GM13976 (cell line): ENCODE results near the gene ESD.
"Not testable (repeated sequence)": the region's sequence is repeated elsewhere in the genome, so short reads cannot be mapped to it uniquely, and the experiment has no call there.

ENCODE experiments used
- DNase-seq: peaks from one replicate; pipeline ENCODE4 v3.0.0; 2012; ENCODE audit warnings: low spot score
- in situ Hi-C: fragments of 300-500 bp; cut with MboI; formaldehyde crosslinking; loops from one replicate; pipeline ENCODE4 v1.12.0; 2022; ENCODE audit warnings: low sequenced_read_pairs, mixed read lengths, inconsistent platforms; ENCODE audit not compliant: unreplicated experiment
- TF ChIP-seq, protein P1 (sequence below): IDR thresholded peaks from 2 replicates; pipeline ENCODE4 v1.5.1; 2012; ENCODE audit warnings: borderline replicate concordance, mild to moderate bottlenecking; ENCODE audit not compliant: insufficient read depth; ENCODE audit errors: extremely low read depth, missing control alignments, control extremely low read depth

Gene ESD

DNA sequence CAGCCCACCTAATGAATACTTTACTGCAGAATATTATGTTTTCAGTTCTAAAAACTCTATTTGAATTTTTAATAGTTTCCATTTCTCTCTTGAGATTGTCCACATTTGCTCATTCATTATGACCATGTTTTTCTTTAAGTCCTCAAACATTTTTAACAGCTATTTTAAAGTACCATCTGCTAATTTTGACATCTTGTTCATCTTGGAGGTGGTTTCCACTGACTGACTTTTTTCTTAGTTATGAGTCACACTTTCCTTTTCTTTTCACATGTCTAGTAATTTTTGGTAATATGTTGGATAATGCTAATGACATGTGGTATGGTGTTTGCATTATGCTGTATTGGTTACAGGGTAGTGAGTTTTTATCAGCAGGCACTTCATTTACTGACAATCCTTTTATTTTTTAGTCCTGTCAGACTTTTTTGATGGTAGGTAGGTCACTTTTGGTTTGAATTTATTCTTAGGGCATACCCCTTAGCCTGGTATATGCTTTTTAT is 15.4 kb upstream of the ESD start:
- DNase-seq = no peak
- in situ Hi-C loops = no loop called here
- TF ChIP-seq, protein P1, sequence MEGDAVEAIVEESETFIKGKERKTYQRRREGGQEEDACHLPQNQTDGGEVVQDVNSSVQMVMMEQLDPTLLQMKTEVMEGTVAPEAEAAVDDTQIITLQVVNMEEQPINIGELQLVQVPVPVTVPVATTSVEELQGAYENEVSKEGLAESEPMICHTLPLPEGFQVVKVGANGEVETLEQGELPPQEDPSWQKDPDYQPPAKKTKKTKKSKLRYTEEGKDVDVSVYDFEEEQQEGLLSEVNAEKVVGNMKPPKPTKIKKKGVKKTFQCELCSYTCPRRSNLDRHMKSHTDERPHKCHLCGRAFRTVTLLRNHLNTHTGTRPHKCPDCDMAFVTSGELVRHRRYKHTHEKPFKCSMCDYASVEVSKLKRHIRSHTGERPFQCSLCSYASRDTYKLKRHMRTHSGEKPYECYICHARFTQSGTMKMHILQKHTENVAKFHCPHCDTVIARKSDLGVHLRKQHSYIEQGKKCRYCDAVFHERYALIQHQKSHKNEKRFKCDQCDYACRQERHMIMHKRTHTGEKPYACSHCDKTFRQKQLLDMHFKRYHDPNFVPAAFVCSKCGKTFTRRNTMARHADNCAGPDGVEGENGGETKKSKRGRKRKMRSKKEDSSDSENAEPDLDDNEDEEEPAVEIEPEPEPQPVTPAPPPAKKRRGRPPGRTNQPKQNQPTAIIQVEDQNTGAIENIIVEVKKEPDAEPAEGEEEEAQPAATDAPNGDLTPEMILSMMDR = no peak

DNA sequence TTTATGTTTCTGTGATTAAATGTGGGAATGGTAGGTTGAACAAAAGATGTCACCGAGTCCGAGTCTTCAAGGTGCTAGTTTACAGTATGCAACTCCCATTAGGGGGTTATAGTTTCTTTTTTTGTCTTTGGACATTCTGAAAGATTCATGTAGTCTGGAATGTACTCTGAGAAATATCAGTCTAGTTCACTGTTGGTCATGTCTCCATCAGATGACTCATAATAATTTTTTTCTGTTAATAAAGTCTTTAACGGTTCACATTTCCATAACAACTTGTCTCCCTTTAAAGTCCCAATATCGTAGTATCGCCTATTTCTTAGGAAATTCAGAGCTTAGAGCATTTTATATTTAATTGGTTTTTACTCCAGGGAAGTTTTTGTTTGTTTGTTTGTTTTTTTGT is 13.5 kb upstream of the ESD start:
- DNase-seq = no peak
- TF ChIP-seq, protein P1 = no peak
- in situ Hi-C loops = no loop called here

DNA sequence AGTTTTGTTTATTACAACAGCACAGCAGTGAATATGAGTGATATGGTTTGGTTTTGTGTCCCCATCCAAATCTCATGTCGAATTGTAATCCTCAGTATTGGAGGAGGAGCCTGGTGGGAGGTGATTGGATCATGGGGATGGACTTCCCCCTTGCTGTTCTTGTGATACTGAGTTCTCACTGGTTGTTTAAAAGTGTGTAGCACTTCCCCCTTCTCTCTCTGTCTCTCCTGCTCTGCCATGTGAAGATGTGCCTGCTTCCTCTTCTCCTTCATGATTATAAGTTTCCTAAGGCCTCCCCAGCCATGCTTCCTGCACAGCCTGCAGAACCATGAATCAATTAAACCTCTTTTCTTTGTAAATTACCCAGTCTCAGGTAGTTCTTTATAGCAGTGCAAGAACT is 8.0 kb upstream of the ESD start:
- DNase-seq, in situ Hi-C loops: not testable (repeated sequence)

DNA sequence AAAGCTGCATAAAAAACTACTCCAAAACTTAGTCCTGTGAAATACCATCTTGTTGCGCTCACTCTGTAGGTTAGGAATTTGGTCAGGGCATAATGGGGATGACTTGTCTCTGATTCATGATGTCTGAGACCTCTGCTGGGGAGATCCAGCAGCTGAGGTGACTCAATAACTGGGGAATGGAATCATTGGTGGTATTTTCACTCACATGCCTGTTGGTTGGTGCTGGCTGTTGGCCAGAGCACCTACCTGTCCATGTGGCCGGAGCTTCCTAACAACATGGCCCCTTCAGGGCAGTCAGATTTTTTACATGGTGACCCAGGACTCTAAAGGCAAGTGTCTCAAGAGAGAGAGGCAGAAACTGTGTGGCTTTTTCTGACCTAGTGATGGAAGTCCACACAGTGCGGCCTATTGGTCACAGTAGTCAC is 7.4 kb upstream of the ESD start:
- TF ChIP-seq, protein P1 = no peak
- no peak for DNase-seq
- in situ Hi-C loops = no loop called here

DNA sequence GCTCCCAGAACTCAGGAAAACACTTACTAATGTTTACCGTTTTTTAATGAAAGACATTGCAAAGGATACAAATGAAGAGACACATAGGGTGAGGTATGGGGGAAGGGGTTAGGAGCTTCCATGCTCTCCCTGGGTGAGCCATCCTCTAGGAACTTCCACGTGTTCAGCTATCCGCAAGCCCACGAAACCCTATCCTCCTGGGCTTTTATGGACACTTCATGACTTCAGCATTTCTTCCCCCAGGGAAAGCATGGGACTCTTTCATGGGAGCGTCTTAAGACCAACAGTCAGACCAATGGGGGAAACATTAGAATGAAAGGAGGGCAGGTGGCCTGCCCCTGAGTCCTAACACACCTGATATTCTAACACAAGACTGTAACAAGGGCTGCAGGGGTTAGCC is 6.6 kb upstream of the ESD start:
- TF ChIP-seq, protein P1 = no peak
- in situ Hi-C loops = no loop called here
- DNase-seq = no peak

DNA sequence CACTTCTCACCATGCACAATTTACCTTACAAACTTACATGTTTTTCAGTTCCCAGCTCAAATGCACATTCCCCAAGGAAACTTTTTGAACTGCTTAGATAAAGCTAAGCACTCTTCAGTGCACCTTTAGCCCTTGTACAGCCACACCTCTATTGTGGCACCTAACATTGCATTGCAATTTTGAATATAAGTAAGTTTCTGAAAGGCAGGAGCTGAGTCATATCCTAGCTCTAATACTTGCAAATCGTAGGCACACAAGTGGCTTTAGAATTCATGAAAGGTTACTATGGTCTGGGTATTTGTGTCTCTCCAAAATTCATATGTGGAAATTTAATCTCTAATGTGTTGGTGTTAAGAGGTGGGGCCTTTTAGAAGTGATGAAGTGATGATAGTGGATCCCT is 4.9 kb upstream of the ESD start:
- TF ChIP-seq, protein P1 = no peak
- DNase-seq = no peak
- in situ Hi-C loops = no loop called here

DNA sequence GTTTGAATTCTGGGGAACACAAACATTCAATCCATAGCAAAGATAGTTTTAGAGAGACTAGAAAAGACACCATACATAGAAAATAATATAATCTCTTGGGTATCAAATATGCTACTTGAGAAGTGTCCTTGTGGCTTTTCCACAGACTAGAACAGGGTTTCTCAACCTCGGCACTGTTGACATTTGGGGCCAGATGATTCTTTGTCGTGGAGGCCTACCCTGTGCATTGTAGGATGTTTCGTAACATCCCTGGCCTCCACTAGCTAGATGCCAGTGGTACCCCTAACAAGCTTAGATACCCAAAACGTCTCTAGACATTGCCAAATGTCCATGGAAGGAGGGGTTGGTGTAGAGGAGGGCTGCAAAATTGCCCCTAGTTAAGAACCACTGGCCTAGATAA is 2.2 kb upstream of the ESD start:
- in situ Hi-C loops = no loop called here
- no peak for DNase-seq
- TF ChIP-seq, protein P1 = no peak
